Mesendoderm (in vitro differentiated cells): ENCODE measurements around the gene SPOCK1.

Experiments
- DNase-seq: peaks from one replicate; pipeline ENCODE4 v3.0.0; 2013
- H2AK5ac ChIP-seq: 2 replicates; pipeline ENCODE4 v1.6.1; 2013; ENCODE audit warnings: low read length, inconsistent platforms
- H2BK120ac ChIP-seq: 2 replicates; pipeline ENCODE4 v1.6.1; 2013; ENCODE audit warnings: low read depth, mild to moderate bottlenecking, low read length, moderate library complexity, mixed read lengths
- H2BK15ac ChIP-seq: replicated peaks from 2 replicates; pipeline ENCODE4 v1.6.1; 2013; ENCODE audit warnings: low read depth, mild to moderate bottlenecking, moderate library complexity
- H2BK5ac ChIP-seq: 2 replicates; pipeline ENCODE4 v1.6.1; 2013; ENCODE audit warnings: low read length, inconsistent platforms
- H3K18ac ChIP-seq: 2 replicates; pipeline ENCODE4 v1.6.1; 2013; ENCODE audit warnings: mild to moderate bottlenecking, low read length, mixed read lengths
- H3K23ac ChIP-seq: one replicate; pipeline ENCODE4 v1.6.1; 2013; ENCODE audit warnings: low read length
- H3K27ac ChIP-seq: 2 replicates; pipeline ENCODE4 v1.5.1; 2013; ENCODE audit warnings: low read depth, mild to moderate bottlenecking, inconsistent platforms, low read length, moderate library complexity
- H3K27me3 ChIP-seq: 2 replicates; pipeline ENCODE4 v1.6.1; 2013; ENCODE audit warnings: low read length, control low read depth, mild to moderate bottlenecking, inconsistent platforms; ENCODE audit not compliant: insufficient read depth, poor library complexity
- H3K36me3 ChIP-seq: 2 replicates; pipeline ENCODE4 v1.6.1; 2013; ENCODE audit warnings: low read length, inconsistent platforms; ENCODE audit not compliant: control insufficient read depth, insufficient read depth
- H3K4ac ChIP-seq: one replicate; pipeline ENCODE4 v1.6.1; 2013; ENCODE audit warnings: low read depth, mild to moderate bottlenecking, low read length, moderate library complexity
- H3K4me1 ChIP-seq: 2 replicates; pipeline ENCODE4 v1.6.1; 2013; ENCODE audit warnings: low read depth, low read length, inconsistent platforms; ENCODE audit not compliant: control insufficient read depth
- H3K4me2 ChIP-seq: 2 replicates; pipeline ENCODE4 v1.6.1; 2013; ENCODE audit warnings: low read length
- H3K4me3 ChIP-seq: 2 replicates; pipeline ENCODE4 v1.5.1; 2013; ENCODE audit warnings: mild to moderate bottlenecking, low read length
- H3K56ac ChIP-seq: one replicate; pipeline ENCODE4 v1.6.1; 2013; ENCODE audit warnings: low read length
- H3K79me1 ChIP-seq: 2 replicates; pipeline ENCODE4 v1.6.1; 2013; ENCODE audit warnings: low read length, inconsistent platforms
- H3K79me2 ChIP-seq: 2 replicates; pipeline ENCODE4 v1.6.1; 2013; ENCODE audit warnings: mild to moderate bottlenecking, low read length; ENCODE audit not compliant: control insufficient read depth, insufficient read depth
- H3K9ac ChIP-seq: 2 replicates; pipeline ENCODE4 v1.6.1; 2013; ENCODE audit warnings: low read length, inconsistent platforms
- H4K5ac ChIP-seq: one replicate; pipeline ENCODE4 v1.6.1; 2013; ENCODE audit warnings: low read length
- H4K8ac ChIP-seq: one replicate; pipeline ENCODE4 v1.6.1; 2013; ENCODE audit warnings: low read depth, mild to moderate bottlenecking, control low read depth, low read length, moderate library complexity
- WGBS: extraction: QIAGEN DNeasy Blood & Tissue Kit; methylation state at CpG from one replicate; pipeline ENCODE4 v1.1.7; 2013; ENCODE audit warnings: low lambda C conversion rate, missing lambda C conversion rate; ENCODE audit not compliant: insufficient coverage; ENCODE audit errors: extremely low coverage; 5-methylcytosine and 5-hydroxymethylcytosine counted together

The SPOCK1 gene

GRCh38 chr5:137078171-137078665, 420.9 kb downstream of the SPOCK1 start:
- no peak overlapping the region for H3K27ac ChIP-seq
- H3K4me2 ChIP-seq, result no peak overlapping the region
- no peak overlapping the region for H3K56ac ChIP-seq
- H3K23ac ChIP-seq, result no peak overlapping the region
- no peak overlapping the region for H2BK15ac ChIP-seq
- no peaks in the 10 kb centered on the region for H3K79me2 ChIP-seq
- no CpG with 5 or more reads among the region's 7 CpGs for WGBS
- no peak overlapping the region for H4K5ac ChIP-seq
- H3K4me1 ChIP-seq, result peaks cover 13% of the 10 kb centered on the region
- no peak overlapping the region for H3K4ac ChIP-seq
- H3K36me3 ChIP-seq, result no peaks in the 10 kb centered on the region
- H3K4me3 ChIP-seq, result no peak overlapping the region
- H4K8ac ChIP-seq, result no peak overlapping the region
- no peak overlapping the region for H2AK5ac ChIP-seq
- peak; percentile 66 for DNase-seq
- no peak overlapping the region for H2BK5ac ChIP-seq
- no peak overlapping the region for H2BK120ac ChIP-seq
- no peaks in the 10 kb centered on the region for H3K27me3 ChIP-seq
- H3K79me1 ChIP-seq, result no peaks in the 10 kb centered on the region
- no peak overlapping the region for H3K18ac ChIP-seq
- H3K9ac ChIP-seq, result no peak overlapping the region

DNA sequence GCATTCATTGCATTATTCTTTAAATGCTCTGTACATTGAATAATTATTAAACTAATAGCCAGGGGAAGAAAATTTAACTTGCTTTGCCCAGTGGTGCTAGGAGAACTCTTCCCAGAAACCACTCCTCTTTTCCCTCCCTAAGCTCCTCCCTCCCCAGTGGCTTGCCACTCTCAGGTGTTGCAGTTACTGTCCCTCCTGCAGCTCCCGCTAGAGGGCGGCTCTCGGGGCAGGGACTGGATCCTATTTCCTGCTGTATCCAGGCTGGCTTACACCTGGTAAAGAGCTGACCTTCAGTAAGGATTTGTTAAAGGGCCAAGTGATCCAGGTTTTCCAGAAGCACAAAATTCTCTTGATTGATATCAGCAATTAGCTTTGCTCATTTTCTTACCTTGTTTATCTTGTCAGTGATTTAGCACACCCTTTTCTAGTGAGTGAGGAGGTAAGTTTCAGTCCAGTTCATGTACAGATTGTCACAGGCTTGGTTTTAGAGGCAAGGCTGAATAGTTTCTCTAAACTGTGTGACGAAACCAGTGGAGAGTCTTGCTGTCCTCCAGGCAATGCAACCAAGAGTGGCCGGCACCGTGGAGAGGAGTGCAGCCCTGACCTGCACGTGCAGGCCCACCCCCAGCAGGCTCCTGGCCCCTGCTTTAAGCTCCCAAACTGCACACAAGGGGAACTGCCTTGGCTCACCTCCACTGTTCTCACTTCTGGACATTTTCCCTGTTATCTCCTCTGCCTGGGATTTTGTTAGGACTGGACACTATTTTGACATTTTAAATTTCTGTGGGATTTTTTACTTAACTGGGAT, 423.8 kb downstream of the SPOCK1 start:
- no peak overlapping the region for H2BK120ac ChIP-seq
- no peak overlapping the region for H3K27ac ChIP-seq
- H3K36me3 ChIP-seq, result no peaks in the 10 kb centered on the region
- H4K8ac ChIP-seq, result no peak overlapping the region
- no peaks in the 10 kb centered on the region for H3K79me1 ChIP-seq
- H3K4me1 ChIP-seq, result peaks cover 16% of the 10 kb centered on the region
- H2BK15ac ChIP-seq, result no peak overlapping the region
- no peak overlapping the region for H3K4me3 ChIP-seq
- no peak overlapping the region for H2AK5ac ChIP-seq
- peak overlapping the region; percentile 22 for H3K56ac ChIP-seq
- no peak overlapping the region for H4K5ac ChIP-seq
- H3K4ac ChIP-seq, result no peak overlapping the region
- no peak overlapping the region for H3K4me2 ChIP-seq
- DNase-seq, result peak; percentile 91
- H3K9ac ChIP-seq, result peak overlapping the region; percentile 26
- H3K27me3 ChIP-seq, result no peaks in the 10 kb centered on the region
- H2BK5ac ChIP-seq, result no peak overlapping the region
- H3K23ac ChIP-seq, result peak overlapping the region; percentile 61
- no peaks in the 10 kb centered on the region for H3K79me2 ChIP-seq
- H3K18ac ChIP-seq, result no peak overlapping the region
- no CpG with 5 or more reads among the region's 7 CpGs for WGBS

GRCh38 chr5:137073189-137073588, 425.9 kb downstream of the SPOCK1 start:
- H3K23ac ChIP-seq, result no peak overlapping the region
- H3K79me2 ChIP-seq, result no peaks in the 10 kb centered on the region
- peaks cover 17% of the 10 kb centered on the region for H3K4me1 ChIP-seq
- no peak overlapping the region for H2BK120ac ChIP-seq
- WGBS, result no CpG with 5 or more reads among the region's 3 CpGs
- H3K79me1 ChIP-seq, result no peaks in the 10 kb centered on the region
- no peak overlapping the region for H2BK15ac ChIP-seq
- H2BK5ac ChIP-seq, result no peak overlapping the region
- no peak overlapping the region for H3K56ac ChIP-seq
- no peak overlapping the region for H3K18ac ChIP-seq
- no peak overlapping the region for H3K4ac ChIP-seq
- H3K27me3 ChIP-seq, result no peaks in the 10 kb centered on the region
- H3K36me3 ChIP-seq, result no peaks in the 10 kb centered on the region
- no peak overlapping the region for H3K4me2 ChIP-seq
- H3K9ac ChIP-seq, result no peak overlapping the region
- H2AK5ac ChIP-seq, result no peak overlapping the region
- H3K4me3 ChIP-seq, result no peak overlapping the region
- no peak overlapping the region for H4K5ac ChIP-seq
- DNase-seq, result no peak
- H3K27ac ChIP-seq, result no peak overlapping the region
- H4K8ac ChIP-seq, result no peak overlapping the region

DNA sequence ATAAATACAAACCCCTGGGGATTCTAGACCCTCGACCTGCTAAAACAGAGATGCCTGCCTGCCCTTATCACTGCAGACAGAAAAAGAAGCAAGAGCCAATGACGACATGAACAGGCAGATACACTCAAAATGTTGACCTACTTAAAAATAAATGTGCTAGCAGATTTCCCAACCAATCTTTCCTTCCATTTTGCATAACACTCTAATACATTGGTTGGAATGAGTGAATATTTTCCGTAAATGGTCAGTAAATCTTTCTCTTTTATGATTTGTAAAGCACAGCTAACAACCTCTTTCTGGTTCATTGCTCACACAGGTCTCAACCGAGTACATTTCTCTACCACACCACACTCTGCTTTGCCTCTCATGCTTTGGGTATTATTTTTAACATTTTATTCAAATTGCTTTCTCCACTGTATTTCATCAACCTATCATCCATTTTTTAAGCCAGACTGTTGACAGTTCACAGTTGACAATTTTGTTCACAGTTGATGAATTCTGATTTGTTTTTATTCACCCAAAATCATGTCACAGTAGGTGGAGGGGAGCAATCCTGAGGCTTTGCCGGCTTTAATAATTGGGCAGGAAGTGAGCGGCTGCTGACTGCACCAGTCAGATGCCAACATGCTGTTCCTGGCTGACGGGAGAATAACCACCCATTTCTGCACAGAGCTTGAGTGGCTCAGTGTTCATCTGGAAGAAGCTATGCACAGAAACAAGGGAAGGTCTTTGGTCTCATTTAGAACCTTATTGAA, 426.6 kb downstream of the SPOCK1 start:
- Histone ChIP-seq H3K4ac (no peak overlapping the region), H3K9ac (no peak overlapping the region), H2BK120ac (no peak overlapping the region), H2BK5ac (no peak overlapping the region), H3K79me1 (no peaks in the 10 kb centered on the region), H3K27me3 (no peaks in the 10 kb centered on the region), H3K4me3 (no peak overlapping the region), H3K23ac (no peak overlapping the region), H4K5ac (no peak overlapping the region), H3K56ac (no peak overlapping the region), H3K18ac (no peak overlapping the region), H2AK5ac (no peak overlapping the region), H2BK15ac (no peak overlapping the region), H3K36me3 (no peaks in the 10 kb centered on the region), H3K4me1 (peaks cover 14% of the 10 kb centered on the region), H3K4me2 (no peak overlapping the region), H3K27ac (no peak overlapping the region), H3K79me2 (no peaks in the 10 kb centered on the region), H4K8ac (no peak overlapping the region)
- no CpG with 5 or more reads among the region's 7 CpGs for WGBS
- DNase-seq, result no peak

DNA sequence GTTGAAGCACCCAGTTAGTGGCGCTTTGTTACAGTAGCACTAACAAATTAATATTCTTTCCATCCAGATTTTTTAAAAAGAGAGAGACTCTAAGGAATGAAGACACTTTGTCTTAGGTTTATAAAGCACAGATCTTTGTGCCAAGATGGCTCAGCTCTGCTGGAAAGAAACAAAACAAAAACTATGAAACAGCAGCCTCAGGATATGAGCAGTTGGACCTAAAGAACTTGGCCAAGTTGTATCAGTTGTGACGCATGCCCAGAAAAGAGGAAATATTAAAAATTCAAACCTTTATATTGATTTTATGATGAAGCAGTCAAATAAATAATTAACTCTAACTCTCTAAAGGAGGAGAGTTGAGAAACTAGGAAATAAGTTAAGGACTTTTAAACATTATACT, 427.2 kb downstream of the SPOCK1 start:
- peaks cover 14% of the 10 kb centered on the region for H3K4me1 ChIP-seq
- H3K4me2 ChIP-seq, result no peak overlapping the region
- no peak overlapping the region for H4K5ac ChIP-seq
- no peak overlapping the region for H3K23ac ChIP-seq
- no peak overlapping the region for H3K56ac ChIP-seq
- no peak overlapping the region for H3K27ac ChIP-seq
- H3K9ac ChIP-seq, result no peak overlapping the region
- no CpG with 5 or more reads among the region's 2 CpGs for WGBS
- H3K4me3 ChIP-seq, result no peak overlapping the region
- no peaks in the 10 kb centered on the region for H3K27me3 ChIP-seq
- no peak for DNase-seq
- no peaks in the 10 kb centered on the region for H3K79me1 ChIP-seq
- no peak overlapping the region for H2BK120ac ChIP-seq
- H2AK5ac ChIP-seq, result no peak overlapping the region
- H3K36me3 ChIP-seq, result no peaks in the 10 kb centered on the region
- H3K18ac ChIP-seq, result no peak overlapping the region
- no peak overlapping the region for H2BK15ac ChIP-seq
- H3K4ac ChIP-seq, result no peak overlapping the region
- no peak overlapping the region for H4K8ac ChIP-seq
- H3K79me2 ChIP-seq, result no peaks in the 10 kb centered on the region
- H2BK5ac ChIP-seq, result no peak overlapping the region
